Measurements from ENCODE around the gene TSPAN4.

Gene TSPAN4

DNA sequence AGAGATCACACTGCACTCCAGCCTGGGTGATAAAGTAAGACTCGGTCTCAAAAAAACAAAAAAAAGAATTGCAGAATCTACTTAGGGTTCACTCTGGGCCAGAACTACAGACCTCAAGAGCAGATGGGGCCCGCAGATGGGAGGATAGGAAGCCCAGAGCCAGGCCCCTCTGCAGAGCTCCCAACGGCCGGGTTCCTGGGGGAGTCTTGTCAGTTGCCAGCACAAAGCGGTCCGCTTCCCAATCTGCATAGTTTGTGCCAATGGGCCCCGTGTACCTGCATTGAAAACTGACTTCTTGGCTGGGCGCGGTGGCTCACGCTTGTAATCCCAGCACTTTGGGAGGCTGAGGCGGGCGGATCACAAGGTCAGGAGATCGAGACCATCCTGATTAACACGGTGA lies 69.6 kb downstream of the TSPAN4 start:
- H3K27ac ChIP-seq (ENCODE audit: insufficient read depth in 1 of 2, low read depth in 1 of 2, low read length in 2 of 2, poor library complexity in 1 of 2, severe bottlenecking in 2 of 2): no peak overlapping the region
- DNase-seq: no peak
- ChIA-PET POLR2A (interaction anchor here (1.0 kb wide), 1 partner anchor 20 kb away, joined by 3 read pairs; no protein-coding TSS in a partner anchor), CTCF (interaction anchor here (1.1 to 2.0 kb wide), 2 partner anchors 12 to 66 kb away, joined by 3 to 9 read pairs; partner anchors contain the start of gene AP2A2)
- peaks cover 0 to 16% (median 3%) of the 10 kb centered on the region in 4 experiments for H3K36me3 ChIP-seq (ENCODE audit: control insufficient read depth in 4 of 4, insufficient read depth in 4 of 4, low read length in 3 of 4)
- 95% methylated on average over 7 of the region's 14 CpGs for whole genome bisulfite sequencing (ENCODE audit: insufficient coverage)
- H3K4me3 ChIP-seq (ENCODE audit: control insufficient read depth in 1 of 7, extremely low read depth in 1 of 7, insufficient read depth in 4 of 7, low read depth in 2 of 7, low read length in 6 of 7): no peak overlapping the region
- H3K27me3 ChIP-seq (replicated peaks in 2 of 5; ENCODE audit: control insufficient read depth in 4 of 5, insufficient read depth in 5 of 5, low read length in 4 of 5): no peaks in the 10 kb centered on the region
- peaks cover 0 to 23% (median 19%) of the 10 kb centered on the region in 4 experiments for H3K4me1 ChIP-seq (ENCODE audit: control extremely low read depth in 1 of 4, control insufficient read depth in 4 of 4, insufficient read depth in 4 of 4, low read length in 3 of 4)
- no peaks in the 10 kb centered on the region for H3K9me3 ChIP-seq (ENCODE audit: control extremely low read depth in 1 of 5, control insufficient read depth in 4 of 5, insufficient read depth in 2 of 5, low read depth in 1 of 5, low read length in 4 of 5)

- DNase-seq: no peak
- no peaks in the 10 kb centered on the region for H3K9me3 ChIP-seq (ENCODE audit: control extremely low read depth in 1 of 5, control insufficient read depth in 4 of 5, insufficient read depth in 2 of 5, low read depth in 1 of 5, low read length in 4 of 5)
- no peak overlapping the region for H3K4me3 ChIP-seq (ENCODE audit: control insufficient read depth in 1 of 7, extremely low read depth in 1 of 7, insufficient read depth in 4 of 7, low read depth in 2 of 7, low read length in 6 of 7)
- no peaks in the 10 kb centered on the region for H3K27me3 ChIP-seq (replicated peaks in 2 of 5; ENCODE audit: control insufficient read depth in 4 of 5, insufficient read depth in 5 of 5, low read length in 4 of 5)
- CTCF ChIA-PET: interaction anchor here (2.0 kb wide), 1 partner anchor 12 kb away, joined by 9 read pairs; the partner anchor contains the start of gene AP2A2
- peaks cover 0 to 9% (median 2%) of the 10 kb centered on the region in 4 experiments for H3K36me3 ChIP-seq (ENCODE audit: control insufficient read depth in 4 of 4, insufficient read depth in 4 of 4, low read length in 3 of 4)
- peaks cover 0 to 23% (median 19%) of the 10 kb centered on the region in 4 experiments for H3K4me1 ChIP-seq (ENCODE audit: control extremely low read depth in 1 of 4, control insufficient read depth in 4 of 4, insufficient read depth in 4 of 4, low read length in 3 of 4)
- H3K27ac ChIP-seq (ENCODE audit: insufficient read depth in 1 of 2, low read depth in 1 of 2, low read length in 2 of 2, poor library complexity in 1 of 2, severe bottlenecking in 2 of 2): no peak overlapping the region
- POLR2A ChIA-PET: no interaction called here
- WGBS (ENCODE audit: insufficient coverage): 100% methylated on average over 3 of the region's 4 CpGs
Measured at GRCh38 chr11:913043-913442, 70.4 kb downstream of the TSPAN4 start.

DNA sequence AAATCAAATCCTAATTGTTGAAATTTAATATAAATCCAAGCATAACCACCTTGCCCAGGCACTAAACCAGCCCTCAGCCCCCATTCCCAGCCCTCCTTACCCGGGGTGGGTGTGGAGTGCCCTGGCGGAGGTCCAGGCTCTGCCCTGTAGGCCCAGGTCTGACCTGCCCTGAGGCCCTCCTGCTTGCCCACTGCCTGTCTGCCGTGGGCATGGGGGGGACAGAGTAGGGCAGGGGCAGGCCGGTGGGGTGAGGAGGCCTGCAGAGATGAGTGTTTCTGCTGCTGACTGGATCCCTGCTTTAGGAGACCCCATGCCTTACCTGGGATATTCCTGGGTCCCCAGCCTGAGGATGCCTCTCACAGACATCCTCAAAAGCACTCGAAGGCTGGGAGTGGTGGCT lies 71.6 kb downstream of the TSPAN4 start:
- ChIA-PET POLR2A (no interaction called here), CTCF (no interaction called here)
- WGBS (ENCODE audit: insufficient coverage): 100% methylated on average over 4 of the region's 5 CpGs
- no peaks in the 10 kb centered on the region for H3K36me3 ChIP-seq (ENCODE audit: control insufficient read depth in 4 of 4, insufficient read depth in 4 of 4, low read length in 3 of 4)
- H3K9me3 ChIP-seq (ENCODE audit: control extremely low read depth in 1 of 5, control insufficient read depth in 4 of 5, insufficient read depth in 2 of 5, low read depth in 1 of 5, low read length in 4 of 5): no peaks in the 10 kb centered on the region
- H3K27me3 ChIP-seq (replicated peaks in 2 of 5; ENCODE audit: control insufficient read depth in 4 of 5, insufficient read depth in 5 of 5, low read length in 4 of 5): no peaks in the 10 kb centered on the region
- DNase-seq: no peak
- no peak overlapping the region for H3K4me3 ChIP-seq (ENCODE audit: control insufficient read depth in 1 of 7, extremely low read depth in 1 of 7, insufficient read depth in 4 of 7, low read depth in 2 of 7, low read length in 6 of 7)
- H3K27ac ChIP-seq (ENCODE audit: insufficient read depth in 1 of 2, low read depth in 1 of 2, low read length in 2 of 2, poor library complexity in 1 of 2, severe bottlenecking in 2 of 2): no peak overlapping the region
- H3K4me1 ChIP-seq (ENCODE audit: control extremely low read depth in 1 of 4, control insufficient read depth in 4 of 4, insufficient read depth in 4 of 4, low read length in 3 of 4): peaks cover 0 to 23% (median 19%) of the 10 kb centered on the region in 4 experiments

GRCh38 chr11:914747-915501 lies 72.3 kb downstream of the TSPAN4 start:
- POLR2A ChIA-PET: no interaction called here
- CTCF ChIA-PET: interaction anchor here (0.6 to 1.1 kb wide), 4 partner anchors 9 to 28 kb away, joined by 3 to 5 read pairs (median 4); no protein-coding TSS in a partner anchor
- no peaks in the 10 kb centered on the region for H3K9me3 ChIP-seq (ENCODE audit: control extremely low read depth in 1 of 5, control insufficient read depth in 4 of 5, insufficient read depth in 2 of 5, low read depth in 1 of 5, low read length in 4 of 5)
- H3K36me3 ChIP-seq (ENCODE audit: control insufficient read depth in 4 of 4, insufficient read depth in 4 of 4, low read length in 3 of 4): no peaks in the 10 kb centered on the region
- no peaks in the 10 kb centered on the region for H3K27me3 ChIP-seq (replicated peaks in 2 of 5; ENCODE audit: control insufficient read depth in 4 of 5, insufficient read depth in 5 of 5, low read length in 4 of 5)
- over 99% methylated on average over 15 of the region's 21 CpGs for WGBS (ENCODE audit: insufficient coverage)
- no peak overlapping the region for H3K27ac ChIP-seq (ENCODE audit: insufficient read depth in 1 of 2, low read depth in 1 of 2, low read length in 2 of 2, poor library complexity in 1 of 2, severe bottlenecking in 2 of 2)
- H3K4me1 ChIP-seq (ENCODE audit: control extremely low read depth in 1 of 4, control insufficient read depth in 4 of 4, insufficient read depth in 4 of 4, low read length in 3 of 4): peaks cover 0 to 16% (median 13%) of the 10 kb centered on the region in 4 experiments
- DNase-seq: peak in 1 of 3 donors; percentile 57
- no peak overlapping the region for H3K4me3 ChIP-seq (ENCODE audit: control insufficient read depth in 1 of 7, extremely low read depth in 1 of 7, insufficient read depth in 4 of 7, low read depth in 2 of 7, low read length in 6 of 7)
